Subcutaneous abdominal adipose tissue (tissue), 5 donors: ENCODE measurements around the gene PAOX.

Experiments used
- H3K27ac ChIP-seq: one replicate; pipeline ENCODE4 v1.7.0; 2013; ENCODE audit warnings: low read depth, mild to moderate bottlenecking, inconsistent platforms, low read length, moderate library complexity
- H3K27me3 ChIP-seq, 5 donors: one replicate each; pipeline ENCODE4 v1.7.0; 2013; ENCODE audit warnings: low read length in 5 of 5, inconsistent platforms in 1 of 5; ENCODE audit not compliant: control insufficient read depth in 5 of 5, insufficient read depth in 4 of 5
- H3K36me3 ChIP-seq, 5 donors: one replicate each; pipeline ENCODE4 v1.7.0; 2013; ENCODE audit warnings: low read length in 5 of 5; ENCODE audit not compliant: control insufficient read depth in 5 of 5, insufficient read depth in 5 of 5
- H3K4me1 ChIP-seq, 5 donors: one replicate each; pipeline ENCODE4 v1.7.0; 2013; ENCODE audit warnings: low read length in 5 of 5, mild to moderate bottlenecking in 3 of 5, moderate library complexity in 1 of 5; ENCODE audit not compliant: control insufficient read depth in 5 of 5, insufficient read depth in 5 of 5
- H3K4me3 ChIP-seq, 5 donors: one replicate each; pipeline ENCODE4 v1.7.0; 2013; ENCODE audit warnings: low read length in 5 of 5, low read depth in 1 of 5
- H3K9ac ChIP-seq, 5 donors: one replicate each; pipeline ENCODE4 v1.7.0; 2013; ENCODE audit warnings: low read length in 5 of 5, mild to moderate bottlenecking in 4 of 5, moderate library complexity in 3 of 5
- H3K9me3 ChIP-seq, 5 donors: one replicate each; pipeline ENCODE4 v1.7.0; 2013; ENCODE audit warnings: low read length in 5 of 5; ENCODE audit not compliant: control insufficient read depth in 5 of 5
- donor health status: healthy.
- donor health status: healthy.
- donor health status: healthy.
- donor health status: healthy.
- donor health status: healthy.

PAOX gene

GRCh38 chr10:133349577-133350011, 29.5 kb upstream of the PAOX start:
- Histone ChIP-seq H3K9me3 (no peaks in the 10 kb centered on the region), H3K4me1 (peaks cover 0 to 14% (median 4%) of the 10 kb centered on the region in 5 donors), H3K36me3 (peaks cover 0 to 3% (median 0%) of the 10 kb centered on the region in 5 donors), H3K27ac (no peak overlapping the region), H3K27me3 (peaks cover 6 to 45% (median 31%) of the 10 kb centered on the region in 5 donors), H3K4me3 (no peak overlapping the region), H3K9ac (no peak overlapping the region)

GRCh38 chr10:133350283-133350949, 28.6 kb upstream of the PAOX start:
- Histone ChIP-seq H3K4me3 (no peak overlapping the region), H3K27me3 (peaks cover 6 to 41% (median 26%) of the 10 kb centered on the region in 5 donors)

GRCh38 chr10:133350950-133351329, 28.1 kb upstream of the PAOX start:
- Histone ChIP-seq H3K27me3 (peaks cover 6 to 38% (median 26%) of the 10 kb centered on the region in 5 donors), H3K27ac (no peak overlapping the region)

More at GRCh38 chr10:133350283-133350949, 28.6 kb upstream of the PAOX start:
- Histone ChIP-seq H3K36me3 (peaks cover 0 to 9% (median 0%) of the 10 kb centered on the region in 5 donors), H3K9ac (peak overlapping the region in 1 of 5 donors; percentile 11), H3K27ac (no peak overlapping the region), H3K9me3 (no peaks in the 10 kb centered on the region), H3K4me1 (peaks cover 0 to 14% (median 4%) of the 10 kb centered on the region in 5 donors)

GRCh38 chr10:133351408-133352318, 27.4 kb upstream of the PAOX start:
- Histone ChIP-seq H3K27ac (no peak overlapping the region), H3K9me3 (no peaks in the 10 kb centered on the region), H3K4me3 (no peak overlapping the region), H3K36me3 (peaks cover 0 to 9% (median 0%) of the 10 kb centered on the region in 5 donors), H3K4me1 (peaks cover 0 to 26% (median 13%) of the 10 kb centered on the region in 5 donors), H3K9ac (no peak overlapping the region), H3K27me3 (peaks cover 6 to 32% (median 24%) of the 10 kb centered on the region in 5 donors)

More at GRCh38 chr10:133350950-133351329, 28.1 kb upstream of the PAOX start:
- Histone ChIP-seq H3K4me3 (no peak overlapping the region), H3K4me1 (peaks cover 0 to 18% (median 6%) of the 10 kb centered on the region in 5 donors), H3K9me3 (no peaks in the 10 kb centered on the region), H3K9ac (peak overlapping the region in 1 of 5 donors; percentile 11), H3K36me3 (peaks cover 0 to 9% (median 0%) of the 10 kb centered on the region in 5 donors)

- no peak overlapping the region for H3K27ac ChIP-seq
- no peak overlapping the region for H3K9ac ChIP-seq
- peaks cover 0 to 9% (median 0%) of the 10 kb centered on the region in 5 donors for H3K36me3 ChIP-seq
- no peaks in the 10 kb centered on the region for H3K9me3 ChIP-seq
- H3K27me3 ChIP-seq: peaks cover 6 to 20% (median 17%) of the 10 kb centered on the region in 5 donors
- peaks cover 0 to 33% (median 20%) of the 10 kb centered on the region in 5 donors for H3K4me1 ChIP-seq
- H3K4me3 ChIP-seq: no peak overlapping the region
These were observed 25.7 kb upstream of the PAOX start for GRCh38 chr10:133353202-133353959.

GRCh38 chr10:133353988-133354605, 25.0 kb upstream of the PAOX start:
- no peak overlapping the region for H3K27ac ChIP-seq
- H3K4me3 ChIP-seq: no peak overlapping the region
- no peak overlapping the region for H3K9ac ChIP-seq
- no peaks in the 10 kb centered on the region for H3K9me3 ChIP-seq
- peaks cover 6 to 19% (median 15%) of the 10 kb centered on the region in 5 donors for H3K27me3 ChIP-seq
- H3K4me1 ChIP-seq: peaks cover 0 to 39% (median 20%) of the 10 kb centered on the region in 5 donors
- H3K36me3 ChIP-seq: peaks cover 0 to 9% (median 0%) of the 10 kb centered on the region in 5 donors

GRCh38 chr10:133354672-133355240, 24.3 kb upstream of the PAOX start:
- no peaks in the 10 kb centered on the region for H3K9me3 ChIP-seq
- no peak overlapping the region for H3K4me3 ChIP-seq
- peaks cover 0 to 9% (median 0%) of the 10 kb centered on the region in 5 donors for H3K36me3 ChIP-seq
- peaks cover 6 to 14% (median 9%) of the 10 kb centered on the region in 5 donors for H3K27me3 ChIP-seq
- H3K9ac ChIP-seq: no peak overlapping the region
- peaks cover 0 to 46% (median 20%) of the 10 kb centered on the region in 5 donors for H3K4me1 ChIP-seq
- no peak overlapping the region for H3K27ac ChIP-seq

GRCh38 chr10:133355266-133355665, 23.8 kb upstream of the PAOX start:
- H3K27me3 ChIP-seq: peaks cover under 1 to 11% (median 4%) of the 10 kb centered on the region in 5 donors
- H3K36me3 ChIP-seq: peaks cover 0 to 9% (median 0%) of the 10 kb centered on the region in 5 donors
- H3K27ac ChIP-seq: no peak overlapping the region
- H3K9ac ChIP-seq: no peak overlapping the region
- no peaks in the 10 kb centered on the region for H3K9me3 ChIP-seq
- no peak overlapping the region for H3K4me3 ChIP-seq
- H3K4me1 ChIP-seq: peaks cover 0 to 50% (median 20%) of the 10 kb centered on the region in 5 donors

- Histone ChIP-seq H3K27ac (no peak overlapping the region), H3K4me1 (peaks cover 0 to 45% (median 18%) of the 10 kb centered on the region in 5 donors), H3K27me3 (peaks cover 0 to 4% (median 0%) of the 10 kb centered on the region in 5 donors), H3K4me3 (no peak overlapping the region), H3K36me3 (peaks cover 0 to 9% (median 0%) of the 10 kb centered on the region in 5 donors), H3K9ac (peak overlapping the region in 2 of 5 donors; percentile 37 to 41), H3K9me3 (peaks cover 0 to 2% (median 0%) of the 10 kb centered on the region in 5 donors)
These were observed 23.1 kb upstream of the PAOX start for GRCh38 chr10:133355991-133356390.
